Esophagus muscularis mucosa (tissue), 4 donors: ENCODE measurements around the gene CYBC1. TPM values are rescaled to one million over a fixed set of nuclear protein-coding genes. Genes with fewer than 3 reads are reported as not detected.

Source experiments
- DNase-seq: peaks from one replicate; pipeline ENCODE4 v3.0.0-alpha.2; 2017; ENCODE audit errors: extremely low spot score
- H3K27ac ChIP-seq, 4 donors: fragments of 200-600 bp; sonication (generic); replicated peaks in 1 of 4; 1 replicate in 3 of 4; 2 replicates in 1 of 4; pipeline ENCODE4 v1.5.1; 2016 to 2019; ENCODE audit warnings: mild to moderate bottlenecking in 1 of 4
- H3K27me3 ChIP-seq, 4 donors: fragments of 200-600 bp; sonication (generic); one replicate each; pipeline versions ENCODE4 v1.5.1 to v1.6.0; 2016 to 2019
- H3K36me3 ChIP-seq, 4 donors: fragments of 200-600 bp; sonication (generic); one replicate each; pipeline ENCODE4 v1.5.1; 2016 to 2019
- H3K4me1 ChIP-seq, 4 donors: fragments of 200-600 bp; sonication (generic); one replicate each; pipeline ENCODE4 v1.5.1; 2016 to 2019
- H3K4me3 ChIP-seq, 4 donors: fragments of 200-600 bp; sonication (generic); 1 replicate in 2 of 4; 2 replicates in 2 of 4; pipeline ENCODE4 v1.5.1; 2016 to 2019; ENCODE audit warnings: mild to moderate bottlenecking in 4 of 4, moderate library complexity in 1 of 4
- H3K9me3 ChIP-seq, 4 donors: fragments of 200-600 bp; sonication (generic); 1 replicate in 3 of 4; 2 replicates in 1 of 4; pipeline ENCODE4 v1.5.1; 2016 to 2019
- CTCF ChIP-seq, 3 experiments: fragments of 200-600 bp in 2 of 3; fragments of 450-650 bp in 1 of 3; sonication (generic) in 2 of 3; IDR thresholded peaks; one replicate each; pipeline ENCODE4 v1.5.1; 2017 to 2019; ENCODE audit warnings: antibody characterized with exemption in 3 of 3, mild to moderate bottlenecking in 2 of 3, moderate library complexity in 1 of 3
- EP300 ChIP-seq: sonication (generic); formaldehyde crosslinking; IDR thresholded peaks from one replicate; pipeline ENCODE4 v1.6.1; 2017; ENCODE audit warnings: antibody characterized with exemption
- POLR2A ChIP-seq: fragments of 450-650 bp; IDR thresholded peaks from one replicate; pipeline ENCODE4 v1.6.1; 2017; ENCODE audit warnings: antibody characterized with exemption, moderate library complexity, mild to moderate bottlenecking, low read depth
- POLR2AphosphoS5 ChIP-seq, 2 donors: sonication (generic); formaldehyde crosslinking; IDR thresholded peaks; one replicate each; pipeline ENCODE4 v1.6.1; 2017; ENCODE audit warnings: antibody characterized with exemption in 2 of 2
- WGBS: methylation state at CpG from one replicate; pipeline ENCODE4 v1.1.5; 2018; 5-methylcytosine and 5-hydroxymethylcytosine counted together
- intact Hi-C: fragments of 100-400 bp; cut with DNase I; formaldehyde crosslinking; loops from one replicate; pipeline ENCODE4 v1.15.1; 2023
- total RNA-seq, 4 donors: library from RNA; depleted of rRNA; stranded (reverse); fragments of >200 nt; gene quantifications; one replicate each; pipeline versions ENCODE4 v1.1.0 to v1.2.1, GENCODE V29; 2016

CYBC1 gene
- total RNA-seq, 4 donors from 2014 or later, result 40.7 to 78.3 (median 69.7) TPM

- peak in 1 of 2 donors; percentile 36 for TF ChIP-seq POLR2AphosphoS5 (IDR thresholded peaks at IDR 0.05)
- TF ChIP-seq POLR2A, result no peak
- Histone ChIP-seq H3K9me3 (no peaks in the 10 kb centered on the region), H3K4me3 (no peak overlapping the region), H3K27me3 (no peaks in the 10 kb centered on the region), H3K4me1 (peaks cover 22 to 32% (median 31%) of the 10 kb centered on the region in 4 donors), H3K36me3 (peaks cover 35 to 52% (median 45%) of the 10 kb centered on the region in 4 donors), H3K27ac (peak overlapping the region; percentile 54 to 73 (median 68))
- 54% methylated on average over 7 of the region's 8 CpGs for WGBS
- DNase-seq, result no peak
- intact Hi-C loops, result no loop called here
These were observed 38.6 kb upstream of the CYBC1 start for GRCh38 chr17:82489117-82489516.

- peaks cover 19 to 21% (median 21%) of the 10 kb centered on the region in 4 donors for H3K4me1 ChIP-seq
- H3K36me3 ChIP-seq, result peaks cover 45 to 64% (median 57%) of the 10 kb centered on the region in 4 donors
- WGBS, result 79% methylated on average over 14 of the region's 14 CpGs
These were observed 37.4 kb upstream of the CYBC1 start for GRCh38 chr17:82487910-82488309.

GRCh38 chr17:82486231-82487094 lies 35.9 kb upstream of the CYBC1 start:
- 82% methylated on average over 13 of the region's 13 CpGs for WGBS
- TF ChIP-seq EP300 (no peak), POLR2A (no peak)

More at GRCh38 chr17:82487910-82488309, 37.4 kb upstream of the CYBC1 start:
- Histone ChIP-seq H3K27me3 (no peaks in the 10 kb centered on the region), H3K4me3 (no peak overlapping the region), H3K9me3 (no peaks in the 10 kb centered on the region), H3K27ac (peak overlapping the region; percentile 6 to 73 (median 42))
- DNase-seq, result no peak
- no peak for TF ChIP-seq POLR2A
- no peak for TF ChIP-seq CTCF (IDR thresholded peaks at IDR 0.05)
- no peak for TF ChIP-seq EP300
- TF ChIP-seq POLR2AphosphoS5 (IDR thresholded peaks at IDR 0.05), result no peak
- intact Hi-C loops, result no loop called here

GRCh38 chr17:82483836-82484235 lies 33.3 kb upstream of the CYBC1 start:
- WGBS, result 91% methylated on average over 8 of the region's 9 CpGs
- no peak for DNase-seq
- no peak overlapping the region for H3K27ac ChIP-seq
- peaks cover 61 to 99% (median 97%) of the 10 kb centered on the region in 4 donors for H3K36me3 ChIP-seq
- peaks cover 10 to 15% (median 10%) of the 10 kb centered on the region in 4 donors for H3K4me1 ChIP-seq
- H3K4me3 ChIP-seq, result no peak overlapping the region
- intact Hi-C loops, result no loop called here
- TF ChIP-seq POLR2AphosphoS5 (IDR thresholded peaks at IDR 0.05) (no peak), CTCF (IDR thresholded peaks at IDR 0.05) (no peak), POLR2A (no peak), EP300 (no peak)
- H3K27me3 ChIP-seq, result no peaks in the 10 kb centered on the region
- H3K9me3 ChIP-seq, result no peaks in the 10 kb centered on the region

More at GRCh38 chr17:82486231-82487094, 35.9 kb upstream of the CYBC1 start:
- H3K27ac ChIP-seq, result no peak overlapping the region
- peaks cover 16 to 21% (median 19%) of the 10 kb centered on the region in 4 donors for H3K4me1 ChIP-seq
- no peak overlapping the region for H3K4me3 ChIP-seq
- no peaks in the 10 kb centered on the region for H3K9me3 ChIP-seq
- H3K27me3 ChIP-seq, result no peaks in the 10 kb centered on the region
- no peak for DNase-seq
- intact Hi-C loops, result no loop called here
- H3K36me3 ChIP-seq, result peaks cover 45 to 79% (median 72%) of the 10 kb centered on the region in 4 donors

GRCh38 chr17:82483204-82483660 lies 32.7 kb upstream of the CYBC1 start:
- DNase-seq, result no peak
- no peak for TF ChIP-seq EP300
- TF ChIP-seq CTCF (IDR thresholded peaks at IDR 0.05), result no peak
- no peak for TF ChIP-seq POLR2A
- TF ChIP-seq POLR2AphosphoS5 (IDR thresholded peaks at IDR 0.05), result no peak
- WGBS, result 93% methylated on average over 6 of the region's 6 CpGs
- H3K27me3 ChIP-seq, result no peaks in the 10 kb centered on the region
- no peaks in the 10 kb centered on the region for H3K9me3 ChIP-seq
- H3K27ac ChIP-seq, result no peak overlapping the region
- peaks cover 5 to 10% (median 6%) of the 10 kb centered on the region in 4 donors for H3K4me1 ChIP-seq
- H3K36me3 ChIP-seq, result peaks cover 67 to 100% (median 100%) of the 10 kb centered on the region in 4 donors
- intact Hi-C loops, result no loop called here
- no peak overlapping the region for H3K4me3 ChIP-seq
